SW 1271 (cell line): ENCODE data around the gene RPL37A.

Source experiments
- DNase-seq, 2 experiments: peaks; one replicate each; lab custom pipeline; 2025; lab: John Stamatoyannopoulos, UW

The RPL37A gene

DNA sequence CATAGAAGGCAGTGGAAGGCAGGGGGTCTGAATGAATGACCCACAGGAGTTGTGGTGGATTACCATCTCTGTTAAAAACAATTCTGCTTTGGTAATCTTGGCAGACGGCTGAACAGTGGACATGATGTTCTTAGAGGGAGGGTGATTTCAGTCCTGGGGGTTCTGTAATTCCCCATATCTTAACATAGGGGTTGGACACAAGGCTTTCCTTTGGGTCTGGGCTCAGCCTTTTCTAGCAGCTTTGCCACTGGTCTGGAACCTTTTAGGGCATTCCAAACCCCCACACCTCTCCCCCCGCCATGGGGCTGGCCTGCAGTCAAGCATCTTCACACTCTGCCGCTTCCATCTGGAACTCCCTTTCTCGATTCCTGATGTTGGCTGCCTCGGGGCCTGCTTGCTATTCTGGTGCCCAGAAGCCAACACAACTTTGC, 50.3 kb downstream of the RPL37A start:
- no peak for DNase-seq

DNA sequence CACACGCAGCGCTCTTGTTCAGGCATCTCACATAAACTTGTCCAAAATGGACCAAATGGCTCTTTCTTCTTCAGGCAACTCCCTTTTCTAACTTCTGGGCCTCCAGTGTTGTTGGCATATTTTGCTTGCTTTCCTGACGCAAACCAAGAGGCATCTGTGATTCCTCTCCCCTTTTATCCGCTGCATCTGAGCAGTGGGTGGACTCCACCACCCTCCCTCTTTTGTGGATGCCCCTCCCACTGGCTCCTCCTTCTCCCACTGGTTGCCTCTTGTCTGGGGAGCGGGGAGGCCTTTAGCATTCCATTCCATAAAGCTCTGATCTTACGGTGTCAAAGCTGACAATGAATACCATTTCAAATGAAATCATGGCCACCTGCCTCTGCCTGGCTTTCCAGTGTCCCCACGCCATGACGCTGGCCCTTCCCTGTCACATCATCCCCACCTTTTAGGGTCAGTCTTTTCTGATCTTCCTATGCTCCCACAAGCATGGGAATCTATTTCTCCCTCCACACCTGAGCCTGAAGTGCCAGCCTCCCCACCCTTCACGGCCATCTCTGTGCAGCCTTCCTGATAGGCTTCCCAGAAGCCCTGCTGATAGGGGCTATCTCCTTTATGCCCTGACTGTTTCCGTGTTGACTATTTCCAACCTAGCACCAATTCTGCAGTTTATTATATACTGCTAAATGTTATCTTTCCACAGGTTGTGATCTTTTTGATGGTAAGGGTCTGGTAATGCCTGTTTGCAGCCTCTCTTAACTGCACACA, 51.5 kb downstream of the RPL37A start:
- no peak for DNase-seq

DNA sequence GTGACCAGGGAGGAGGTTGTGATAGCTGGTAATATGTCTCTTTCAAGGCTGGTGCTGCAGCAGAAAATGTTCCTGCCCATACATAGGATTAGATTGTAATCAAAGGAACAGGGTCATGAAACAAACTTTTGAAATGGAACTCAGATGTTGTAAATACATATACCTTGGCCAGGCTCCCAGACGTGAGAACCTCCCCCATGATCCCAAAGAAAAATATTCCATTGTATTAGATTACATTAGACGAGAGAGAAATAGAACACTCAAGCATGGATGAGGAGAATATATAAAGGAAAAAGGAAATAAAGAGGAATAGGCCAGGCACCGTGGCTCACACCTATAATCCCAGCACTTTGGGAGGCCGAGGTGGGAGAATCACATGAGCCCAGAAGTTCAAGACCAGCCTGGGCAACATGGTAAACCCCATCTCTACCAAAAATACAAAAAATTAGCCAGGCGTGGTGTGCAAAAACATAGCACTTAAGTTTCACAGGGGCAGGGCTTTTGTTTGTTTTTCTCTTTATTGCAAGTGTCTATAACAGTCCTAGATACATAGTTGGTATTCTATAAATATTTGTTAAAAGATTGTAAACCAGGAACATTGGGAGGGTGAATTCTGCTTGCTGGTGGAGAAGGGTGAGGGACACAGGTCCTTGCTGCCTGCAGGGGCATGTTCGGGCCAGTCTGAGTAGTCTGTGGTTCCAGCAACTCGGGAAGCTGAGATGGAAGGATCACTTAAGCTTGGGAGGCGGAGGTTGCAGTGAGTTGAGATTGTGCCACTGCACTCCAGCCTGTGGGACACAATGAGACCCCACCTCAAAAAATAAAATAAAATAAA, 52.8 kb downstream of the RPL37A start:
- no peak for DNase-seq

DNA sequence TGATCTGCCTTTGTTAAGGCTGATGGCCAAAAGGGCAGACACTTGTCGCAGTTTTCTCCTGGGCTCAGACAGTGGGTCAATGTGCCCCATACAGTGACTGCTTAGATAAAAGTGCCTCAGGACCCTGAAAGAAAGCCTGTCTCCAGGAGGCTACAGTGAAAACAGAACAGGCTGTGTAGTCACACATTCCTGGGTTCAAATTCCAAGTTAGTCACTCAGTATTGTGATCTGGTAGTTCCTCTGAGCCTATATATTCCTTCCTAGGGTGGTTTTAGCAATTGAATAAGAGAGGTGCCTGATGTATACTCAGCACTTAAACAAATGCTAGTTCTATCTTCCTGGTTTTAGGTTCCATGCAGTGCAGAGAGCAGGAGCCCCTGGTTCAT, 54.4 kb downstream of the RPL37A start:
- no peak for DNase-seq
